Endothelial cell (in vitro differentiated cells): ENCODE data around the gene FRRS1. TPM values are rescaled to one million over a fixed set of nuclear protein-coding genes. Genes with fewer than 3 reads are reported as not detected.
A peak's percentile ranks its signal among the peaks of the same experiment; 100 is the strongest.

Experiments used
- DNase-seq: peaks from one replicate; pipeline ENCODE4 v3.0.0; 2021; ENCODE audit warnings: low spot score
- H3K27ac Mint-ChIP-seq: one replicate; pipeline ENCODE4 v1.8.0; 2021; ENCODE audit warnings: mixed read lengths, inconsistent platforms; ENCODE audit not compliant: unreplicated experiment
- H3K27me3 Mint-ChIP-seq: one replicate; pipeline ENCODE4 v1.8.0; 2021; ENCODE audit warnings: mild to moderate bottlenecking, moderate library complexity, mixed read lengths, inconsistent platforms; ENCODE audit not compliant: unreplicated experiment
- H3K36me3 Mint-ChIP-seq: one replicate; pipeline ENCODE4 v1.8.0; 2021; ENCODE audit warnings: mild to moderate bottlenecking, low read depth, mixed read lengths, inconsistent platforms; ENCODE audit not compliant: unreplicated experiment
- H3K4me1 Mint-ChIP-seq: one replicate; pipeline ENCODE4 v1.8.0; 2021; ENCODE audit warnings: mild to moderate bottlenecking, mixed read lengths, inconsistent platforms; ENCODE audit not compliant: unreplicated experiment
- H3K4me3 Mint-ChIP-seq: one replicate; pipeline ENCODE4 v1.8.0; 2021; ENCODE audit warnings: mild to moderate bottlenecking, mixed read lengths, inconsistent platforms; ENCODE audit not compliant: unreplicated experiment
- H3K9me3 Mint-ChIP-seq: one replicate; pipeline ENCODE4 v1.8.0; 2021; ENCODE audit warnings: mixed read lengths, inconsistent platforms; ENCODE audit not compliant: unreplicated experiment
- total RNA-seq: library from RNA; stranded (reverse); fragmentation: NEBNext Ultra II Directional; extraction: Animal tissue kit (Norgen Biotek cat#: 25700); gene quantifications from one replicate; pipeline ENCODE4 v1.2.1, GENCODE V29; 2021; ENCODE audit not compliant: unreplicated experiment
- TF ChIP-seq, protein P1 (sequence below): fragments of 200-600 bp; sonication (generic); IDR thresholded peaks from one replicate; pipeline ENCODE4 v1.5.0; 2021; ENCODE audit warnings: antibody characterized with exemption; ENCODE audit not compliant: unreplicated experiment

The FRRS1 gene
- total RNA-seq, 1 donor from 2014 or later = 4.1 TPM

DNA sequence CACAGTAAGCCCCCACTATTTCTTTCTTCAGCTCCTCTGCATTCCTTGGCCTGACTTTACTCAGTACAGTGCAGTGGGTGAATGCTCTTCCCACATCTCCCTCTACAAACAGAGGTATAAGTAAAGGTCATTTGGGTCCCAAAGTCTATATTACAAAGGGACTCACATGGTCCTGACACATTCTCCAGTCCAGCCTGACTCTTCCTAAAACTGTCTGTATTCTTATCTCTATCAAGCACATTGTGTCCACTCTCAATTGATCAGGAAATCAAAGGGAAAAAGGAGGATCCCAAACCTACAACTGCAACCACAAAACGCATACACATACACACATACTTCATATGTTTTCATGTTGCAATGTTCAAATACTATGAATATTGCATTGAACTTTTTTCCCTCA, 49.4 kb downstream of the FRRS1 start:
- Mint-ChIP-seq H3K36me3 (peaks cover 4% of the 10 kb centered on the region), H3K27me3 (peaks cover 2% of the 10 kb centered on the region), H3K4me1 (peaks cover 15% of the 10 kb centered on the region), H3K4me3 (no peak overlapping the region), H3K27ac (peak overlapping the region; percentile 2), H3K9me3 (no peaks in the 10 kb centered on the region)
- no peak for DNase-seq
- TF ChIP-seq, protein P1, sequence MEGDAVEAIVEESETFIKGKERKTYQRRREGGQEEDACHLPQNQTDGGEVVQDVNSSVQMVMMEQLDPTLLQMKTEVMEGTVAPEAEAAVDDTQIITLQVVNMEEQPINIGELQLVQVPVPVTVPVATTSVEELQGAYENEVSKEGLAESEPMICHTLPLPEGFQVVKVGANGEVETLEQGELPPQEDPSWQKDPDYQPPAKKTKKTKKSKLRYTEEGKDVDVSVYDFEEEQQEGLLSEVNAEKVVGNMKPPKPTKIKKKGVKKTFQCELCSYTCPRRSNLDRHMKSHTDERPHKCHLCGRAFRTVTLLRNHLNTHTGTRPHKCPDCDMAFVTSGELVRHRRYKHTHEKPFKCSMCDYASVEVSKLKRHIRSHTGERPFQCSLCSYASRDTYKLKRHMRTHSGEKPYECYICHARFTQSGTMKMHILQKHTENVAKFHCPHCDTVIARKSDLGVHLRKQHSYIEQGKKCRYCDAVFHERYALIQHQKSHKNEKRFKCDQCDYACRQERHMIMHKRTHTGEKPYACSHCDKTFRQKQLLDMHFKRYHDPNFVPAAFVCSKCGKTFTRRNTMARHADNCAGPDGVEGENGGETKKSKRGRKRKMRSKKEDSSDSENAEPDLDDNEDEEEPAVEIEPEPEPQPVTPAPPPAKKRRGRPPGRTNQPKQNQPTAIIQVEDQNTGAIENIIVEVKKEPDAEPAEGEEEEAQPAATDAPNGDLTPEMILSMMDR = no peak

DNA sequence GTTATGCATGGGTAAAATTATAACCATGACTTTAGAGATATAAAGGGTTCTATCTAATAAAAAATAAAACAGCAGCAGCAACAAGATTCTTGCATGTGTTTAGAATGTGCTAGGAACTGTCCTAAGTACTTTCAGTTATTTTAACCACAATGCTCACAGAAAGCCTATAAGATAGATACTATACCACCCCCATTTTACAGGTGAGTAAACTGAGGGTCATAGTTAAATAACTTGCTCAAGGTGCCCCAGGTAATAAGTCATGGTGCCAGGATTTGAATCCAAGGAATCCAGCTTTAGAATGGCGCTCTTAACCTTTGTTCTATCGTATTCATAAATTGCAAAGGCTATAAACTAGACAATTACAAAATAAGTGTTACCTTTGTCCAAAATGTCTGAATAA, 53.4 kb downstream of the FRRS1 start:
- H3K9me3 Mint-ChIP-seq = no peaks in the 10 kb centered on the region
- H3K27me3 Mint-ChIP-seq = peaks cover 2% of the 10 kb centered on the region
- H3K4me3 Mint-ChIP-seq = no peak overlapping the region
- peaks cover 15% of the 10 kb centered on the region for H3K4me1 Mint-ChIP-seq
- no peak for DNase-seq
- TF ChIP-seq, protein P1 = no peak
- no peak overlapping the region for H3K27ac Mint-ChIP-seq
- peaks cover 4% of the 10 kb centered on the region for H3K36me3 Mint-ChIP-seq

DNA sequence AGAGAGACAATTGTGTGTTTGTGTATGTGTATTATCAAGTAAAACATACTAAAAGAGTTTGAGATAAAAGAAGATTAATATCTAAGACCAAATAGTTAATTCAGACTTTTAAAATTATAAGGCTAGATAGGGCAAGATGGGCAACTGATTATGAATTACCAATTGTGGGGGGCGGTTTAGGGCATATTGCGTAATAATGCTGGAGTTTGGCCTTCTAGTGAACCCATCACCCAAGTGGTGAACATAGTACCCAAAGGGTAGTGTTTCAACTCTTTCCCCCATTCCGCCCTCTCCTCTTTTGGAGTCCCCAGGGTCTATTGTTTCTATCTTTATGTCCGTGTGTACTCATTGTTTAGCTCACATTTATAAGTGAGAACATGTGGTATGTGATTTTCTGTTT, 55.4 kb downstream of the FRRS1 start:
- no peak for DNase-seq
- TF ChIP-seq, protein P1 = no peak
- peaks cover under 1% of the 10 kb centered on the region for H3K4me1 Mint-ChIP-seq
- H3K4me3 Mint-ChIP-seq = no peak overlapping the region
- H3K27ac Mint-ChIP-seq = no peak overlapping the region
- no peaks in the 10 kb centered on the region for H3K27me3 Mint-ChIP-seq
- no peaks in the 10 kb centered on the region for H3K9me3 Mint-ChIP-seq
- peaks cover 4% of the 10 kb centered on the region for H3K36me3 Mint-ChIP-seq

DNA sequence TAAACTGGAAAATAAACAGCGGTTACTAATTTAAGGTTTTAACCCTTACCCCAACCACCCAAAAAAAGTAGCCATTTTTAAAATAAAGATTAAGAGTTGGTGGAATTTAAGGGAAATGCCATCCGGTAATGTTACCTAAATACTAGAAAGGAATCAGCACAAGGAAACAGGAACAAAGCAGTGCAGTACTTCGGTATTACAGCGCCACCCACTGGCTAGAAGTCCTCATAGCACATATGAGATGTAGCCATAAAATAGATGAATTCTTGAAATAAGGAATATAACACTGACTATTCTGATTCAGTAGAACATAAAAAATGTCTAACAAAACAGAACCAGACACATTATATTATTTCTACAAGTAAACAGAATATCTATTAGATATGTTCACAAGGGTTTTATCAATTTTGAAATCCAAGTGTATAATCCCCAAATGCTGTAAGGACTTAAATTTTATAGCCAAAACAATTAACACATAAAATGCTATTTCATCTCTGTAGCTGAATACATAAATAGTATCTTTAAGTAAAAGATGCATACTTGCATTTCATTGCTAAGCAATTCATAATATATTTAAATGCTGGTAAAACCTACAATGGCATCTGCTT, 58.8 kb downstream of the FRRS1 start:
- Mint-ChIP-seq H3K27me3 (peaks cover 1% of the 10 kb centered on the region), H3K4me3 (no peak overlapping the region), H3K27ac (no peak overlapping the region), H3K9me3 (no peaks in the 10 kb centered on the region), H3K4me1 (peaks cover 11% of the 10 kb centered on the region), H3K36me3 (no peaks in the 10 kb centered on the region)
- peak; percentile 72 for DNase-seq
- TF ChIP-seq, protein P1 = peak; percentile 92

DNA sequence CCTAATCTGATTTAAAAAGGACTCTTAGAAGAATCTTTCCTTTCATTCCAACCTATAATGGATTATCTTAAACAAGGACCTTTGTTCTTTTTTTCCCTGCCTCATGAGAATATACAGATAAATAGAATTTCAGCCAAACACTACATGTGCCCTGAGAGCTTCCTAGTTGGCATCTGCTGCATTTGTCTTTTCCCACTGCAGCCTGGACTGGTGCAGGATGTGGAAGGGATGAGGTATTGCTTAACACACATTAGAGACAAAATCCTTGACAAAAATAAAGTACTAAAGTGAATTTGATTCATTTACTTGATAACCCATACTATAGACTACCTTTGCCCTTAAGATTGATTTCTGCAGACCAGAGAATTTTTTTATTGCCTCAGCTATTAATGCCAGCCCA, 61.0 kb downstream of the FRRS1 start:
- H3K9me3 Mint-ChIP-seq = no peaks in the 10 kb centered on the region
- TF ChIP-seq, protein P1 = no peak
- DNase-seq = no peak
- H3K4me1 Mint-ChIP-seq = peaks cover 11% of the 10 kb centered on the region
- H3K4me3 Mint-ChIP-seq = no peak overlapping the region
- no peak overlapping the region for H3K27ac Mint-ChIP-seq
- H3K27me3 Mint-ChIP-seq = peaks cover 1% of the 10 kb centered on the region
- no peaks in the 10 kb centered on the region for H3K36me3 Mint-ChIP-seq
